ENCODE results near the gene CEP95.

Gene CEP95

DNA sequence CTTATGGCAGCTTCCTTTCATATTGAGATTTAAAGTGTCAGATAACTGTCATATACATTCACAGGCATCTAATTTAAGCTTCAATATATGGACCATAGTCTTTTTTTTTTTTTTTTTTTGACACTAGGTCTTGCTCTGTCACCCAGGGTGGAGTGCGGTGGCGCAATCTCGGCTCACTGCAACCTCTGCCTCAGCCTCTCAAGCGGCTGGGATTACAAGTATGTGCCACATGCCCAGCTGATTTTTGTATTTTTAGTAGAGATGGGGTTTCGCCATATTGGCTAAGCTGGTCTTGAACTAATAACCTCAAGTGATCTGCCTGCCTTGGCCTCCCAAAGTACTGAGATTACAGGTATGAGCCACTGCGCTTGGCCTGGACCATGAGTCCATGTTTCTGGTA is 13.6 kb downstream of the CEP95 start:
- no peak for DNase-seq (ENCODE audit: low read depth)

DNA sequence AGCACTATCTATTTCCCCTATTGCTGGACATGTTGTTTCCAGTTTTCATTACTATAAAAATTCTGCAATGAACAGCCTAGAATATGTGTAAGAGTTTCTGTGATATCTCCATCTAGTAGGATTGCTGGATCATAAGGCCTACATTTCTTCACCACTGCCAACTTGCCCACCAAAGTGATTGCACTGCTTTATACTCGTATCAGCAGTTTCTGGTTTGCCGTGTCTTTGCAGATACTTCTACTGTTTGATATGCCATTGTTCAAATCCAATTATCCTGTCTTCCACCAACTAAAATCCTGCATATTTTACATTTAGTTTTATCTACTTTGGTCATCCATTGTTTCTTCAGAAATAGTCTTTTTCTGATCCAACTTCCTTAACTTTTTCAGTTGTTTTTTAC is 21.1 kb downstream of the CEP95 start:
- DNase-seq (ENCODE audit: low read depth), result no peak

DNA sequence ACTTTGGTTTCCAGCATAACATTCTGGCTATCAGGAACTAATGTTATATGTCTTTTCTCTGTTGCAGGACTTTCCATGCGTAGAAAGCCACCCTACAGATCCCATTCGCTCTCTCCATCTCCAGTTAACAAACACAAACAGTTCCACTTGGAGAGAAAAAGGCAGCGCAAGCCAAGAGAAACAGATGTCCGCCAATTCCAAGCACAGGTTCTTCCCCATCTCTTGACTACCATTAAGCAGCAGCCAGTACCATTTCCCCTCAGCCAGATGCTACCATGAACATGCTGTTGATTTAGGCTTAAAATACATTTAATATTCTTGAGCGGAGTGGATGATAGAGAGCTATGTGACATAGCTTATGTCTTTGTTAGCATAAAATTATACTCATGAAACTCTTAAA is 22.4 kb downstream of the CEP95 start:
- DNase-seq (ENCODE audit: low read depth), result no peak

DNA sequence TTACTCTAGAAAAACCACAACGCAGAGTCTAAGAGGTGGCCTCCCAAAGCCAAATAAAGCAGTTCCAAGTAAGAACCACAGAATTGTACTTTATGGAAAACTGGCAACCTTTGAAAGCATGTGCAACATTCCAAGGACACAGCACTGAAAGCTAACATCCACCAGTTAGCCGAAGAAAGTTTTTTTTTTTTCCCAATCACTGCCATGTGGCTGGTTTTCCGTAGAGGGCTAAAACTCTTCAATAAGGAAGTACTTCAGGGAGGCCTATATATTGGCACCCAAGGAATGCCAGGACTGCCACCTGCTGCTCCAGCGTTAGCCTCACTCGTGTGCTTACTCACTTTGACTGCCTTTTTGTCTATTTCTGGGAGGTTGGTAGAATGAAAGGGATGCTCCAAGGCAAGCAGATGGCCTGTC is 25.2 kb downstream of the CEP95 start:
- DNase-seq (ENCODE audit: low read depth), result no peak

DNA sequence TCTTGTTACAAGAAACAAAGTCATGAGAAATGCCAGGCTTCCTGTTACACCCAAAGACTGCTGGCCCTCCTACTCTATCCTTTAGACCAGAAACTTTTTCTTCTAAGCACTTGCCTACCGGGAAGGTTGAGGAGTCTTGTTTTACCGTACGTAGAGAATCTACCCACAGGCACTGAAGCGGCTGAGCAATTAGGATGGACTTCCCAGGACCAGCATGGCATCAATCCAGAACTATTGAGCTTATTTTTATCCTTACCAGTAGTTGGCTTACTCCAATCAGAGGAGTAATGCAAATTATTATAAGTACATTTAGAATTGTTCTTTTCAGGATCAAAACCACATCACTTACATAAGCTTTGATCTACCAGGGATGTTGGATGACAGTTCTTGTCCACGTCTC is 25.6 kb downstream of the CEP95 start:
- DNase-seq (ENCODE audit: low read depth), result no peak

DNA sequence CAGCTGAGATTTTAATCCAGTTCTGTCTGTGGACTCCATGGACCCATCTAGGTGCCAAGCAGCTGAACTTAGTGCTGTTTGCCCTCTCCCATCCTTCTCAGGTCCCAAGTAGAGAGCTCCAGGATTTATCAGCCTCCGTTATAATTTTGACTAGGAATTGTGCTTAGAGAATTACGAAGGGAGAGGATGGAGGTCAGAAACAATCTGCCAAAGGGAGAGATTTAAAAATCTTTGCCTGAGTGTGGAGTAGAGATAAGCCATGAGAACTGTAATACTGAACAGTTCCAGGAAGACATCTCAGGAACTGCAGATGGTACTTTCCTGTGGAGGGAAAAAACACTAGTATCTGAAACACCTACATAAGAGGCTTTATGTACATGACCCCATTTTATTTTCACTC is 27.0 kb downstream of the CEP95 start:
- DNase-seq (ENCODE audit: low read depth), result no peak

DNA sequence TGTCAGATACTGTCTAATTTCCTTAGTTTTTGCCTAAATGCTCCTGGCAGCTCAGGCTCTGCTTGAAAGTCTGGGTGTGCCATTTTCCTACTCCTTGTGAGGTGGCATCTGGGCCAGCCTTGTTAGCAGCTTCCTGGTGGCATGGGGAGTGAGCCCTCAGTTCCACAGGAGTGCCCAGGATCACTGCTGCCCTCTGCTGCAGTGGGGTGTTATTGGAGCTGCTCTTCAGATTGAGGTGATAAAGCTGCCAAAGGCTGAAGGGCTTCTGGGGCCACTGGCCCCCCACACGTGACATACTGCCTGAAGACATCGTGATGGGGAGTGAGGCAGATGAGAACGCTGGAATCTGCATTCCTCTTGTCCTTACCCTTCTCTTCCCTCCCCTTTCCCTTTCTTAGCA is 27.4 kb downstream of the CEP95 start:
- no peak for DNase-seq (ENCODE audit: low read depth)

DNA sequence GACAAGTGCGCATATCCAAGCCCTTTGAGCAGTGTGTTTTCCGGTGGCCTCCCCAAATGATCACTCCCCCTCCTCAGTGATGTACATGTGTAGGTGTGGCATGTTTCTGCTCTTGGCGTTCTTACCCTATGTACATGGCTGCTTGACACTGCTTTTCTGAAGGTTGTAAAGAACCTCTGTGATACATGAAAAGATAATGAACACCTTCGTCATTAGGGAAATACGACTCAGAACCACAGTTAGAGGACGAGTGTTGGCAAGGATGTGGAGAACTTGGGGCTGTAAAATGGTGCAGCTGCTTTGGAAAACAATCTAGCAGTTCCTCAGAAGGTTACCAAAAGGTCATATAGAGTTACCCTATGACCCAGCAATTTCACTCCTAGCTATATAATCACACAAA is 28.6 kb downstream of the CEP95 start:
- no peak for DNase-seq (ENCODE audit: low read depth)

DNA sequence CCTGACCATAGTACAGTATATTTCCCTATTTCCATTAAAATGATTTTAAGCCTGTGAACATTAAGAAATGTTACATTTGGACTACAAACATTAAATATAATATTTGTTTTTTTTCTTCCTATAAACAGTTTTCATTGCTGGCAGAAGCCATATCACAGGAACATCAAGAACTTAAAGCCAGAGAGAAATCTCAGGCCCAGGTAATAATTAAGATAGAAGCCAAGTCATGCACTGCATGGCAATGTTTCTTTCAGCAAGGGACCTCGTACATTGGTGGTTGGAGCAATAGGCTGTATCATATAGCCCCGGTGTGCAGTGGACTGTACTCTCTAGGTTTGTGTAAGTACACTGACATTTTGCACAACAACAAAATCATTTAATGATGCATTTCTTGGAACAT is 30.1 kb downstream of the CEP95 start:
- DNase-seq (ENCODE audit: low read depth), result no peak

DNA sequence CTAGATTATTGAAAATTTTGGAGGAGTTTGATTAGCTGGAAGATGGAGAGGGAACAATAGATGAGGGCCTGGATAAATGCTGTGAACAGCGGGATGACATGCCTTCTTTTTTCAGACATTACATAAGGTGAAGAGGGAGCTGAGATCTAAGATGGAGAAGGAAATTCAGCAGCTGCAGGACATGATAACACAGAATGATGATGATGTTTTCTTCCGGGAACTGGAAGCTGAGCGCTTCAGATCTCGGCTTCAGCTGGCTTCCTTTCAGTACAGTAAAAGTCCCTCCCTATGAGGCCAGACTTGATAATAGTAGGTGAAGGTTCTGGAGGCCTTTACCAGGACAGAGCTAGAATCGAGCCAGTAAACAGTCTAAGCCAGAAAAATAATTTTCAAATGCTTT is 30.7 kb downstream of the CEP95 start:
- DNase-seq (ENCODE audit: low read depth), result no peak

DNA sequence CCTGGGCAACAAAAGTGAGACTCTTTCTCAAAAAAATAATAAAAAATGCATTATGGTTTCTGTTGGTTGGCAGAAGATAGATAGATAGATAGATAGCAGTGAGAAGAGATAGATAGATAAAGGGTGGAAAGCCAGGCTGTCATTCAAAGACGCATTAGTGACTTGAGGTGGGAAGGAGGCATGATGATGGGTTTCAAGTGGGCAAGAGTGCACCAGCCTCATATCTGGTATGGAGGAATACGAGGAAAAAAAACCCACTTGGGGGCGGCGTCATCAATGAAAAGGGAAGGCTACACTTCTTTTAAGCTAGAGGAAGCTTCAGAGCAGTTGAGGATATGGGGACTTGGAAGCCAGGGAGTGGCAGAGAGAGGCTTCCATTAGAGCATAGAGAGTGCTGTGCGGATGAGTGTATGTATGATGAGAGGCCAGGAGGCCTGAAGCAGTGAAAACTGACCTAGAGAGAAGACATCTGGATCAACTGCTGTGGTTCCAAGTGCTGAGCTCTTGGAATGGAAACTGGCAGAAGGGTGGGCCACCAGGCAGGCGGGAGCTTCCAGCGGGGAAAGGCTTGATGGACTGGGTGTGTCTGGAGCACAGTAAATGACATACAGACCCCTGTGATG is 31.8 kb downstream of the CEP95 start:
- DNase-seq (ENCODE audit: low read depth), result no peak

DNA sequence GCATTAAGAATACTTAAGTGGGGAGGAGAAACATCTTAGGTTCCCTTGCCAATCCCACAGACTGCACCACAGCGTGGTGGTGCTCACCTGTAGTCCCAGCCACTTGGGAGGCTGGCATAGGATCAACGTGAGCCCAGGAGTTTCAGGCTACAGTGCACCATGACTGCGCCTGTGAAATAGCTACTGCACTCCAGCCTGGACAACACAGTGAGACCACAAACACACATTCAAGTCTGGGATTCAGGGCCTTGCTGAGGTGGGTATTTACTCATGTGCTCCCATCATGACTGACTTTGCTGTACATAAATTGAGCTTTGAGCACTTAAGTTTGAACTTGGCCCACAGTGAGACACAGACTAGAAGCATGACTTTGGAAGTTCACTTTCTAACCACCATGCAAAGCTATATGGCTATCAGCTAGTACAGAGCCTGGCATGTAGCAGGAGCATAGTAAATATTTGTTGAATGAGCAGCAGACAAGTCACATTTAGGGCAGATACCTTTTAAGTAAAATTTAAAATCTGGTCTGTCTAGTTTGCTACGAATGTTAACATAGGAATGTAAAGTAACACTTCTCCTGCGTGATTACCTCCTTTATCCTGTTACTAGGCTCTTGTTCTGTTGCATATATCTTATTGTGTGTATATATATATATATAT is 33.5 kb downstream of the CEP95 start:
- DNase-seq (ENCODE audit: low read depth), result no peak

DNA sequence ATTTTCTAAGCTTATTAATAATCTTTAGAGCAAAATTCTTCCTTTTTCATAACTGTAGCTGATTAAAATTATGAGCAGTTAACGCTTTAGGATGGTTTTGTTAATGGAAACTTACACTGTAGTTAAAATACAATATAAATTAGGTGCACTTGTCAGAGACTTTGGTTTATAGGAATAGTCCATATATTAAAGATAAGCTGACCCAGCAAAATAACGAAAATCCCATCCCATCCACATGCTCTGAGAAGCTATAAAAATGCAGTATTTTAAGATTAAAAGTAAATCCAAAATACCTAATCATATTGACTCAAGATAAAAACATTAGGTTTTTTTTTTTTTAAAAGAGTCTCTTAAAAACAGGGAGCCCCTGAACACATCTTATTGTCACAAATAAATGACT is 38.0 kb downstream of the CEP95 start:
- no peak for DNase-seq (ENCODE audit: low read depth)

DNA sequence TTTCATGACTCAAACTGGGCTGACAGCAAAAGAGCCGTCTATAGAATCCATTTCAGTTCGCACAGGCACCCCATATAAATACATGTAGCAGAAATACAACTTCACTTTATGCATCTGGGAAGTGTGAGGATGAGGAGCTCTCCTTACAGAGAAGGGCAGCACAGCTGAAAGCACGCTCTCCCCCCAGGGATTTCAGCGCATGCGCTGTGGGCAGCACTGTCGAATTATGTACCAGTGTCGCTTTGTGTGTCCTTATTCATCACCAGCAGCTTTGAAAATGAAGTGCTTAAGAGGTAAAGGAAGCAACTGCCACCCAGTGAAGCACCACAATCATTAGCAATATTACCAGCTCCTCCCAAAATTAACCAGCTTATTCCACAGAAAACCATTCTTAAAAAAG is 39.9 kb downstream of the CEP95 start:
- no peak for DNase-seq (ENCODE audit: low read depth)

DNA sequence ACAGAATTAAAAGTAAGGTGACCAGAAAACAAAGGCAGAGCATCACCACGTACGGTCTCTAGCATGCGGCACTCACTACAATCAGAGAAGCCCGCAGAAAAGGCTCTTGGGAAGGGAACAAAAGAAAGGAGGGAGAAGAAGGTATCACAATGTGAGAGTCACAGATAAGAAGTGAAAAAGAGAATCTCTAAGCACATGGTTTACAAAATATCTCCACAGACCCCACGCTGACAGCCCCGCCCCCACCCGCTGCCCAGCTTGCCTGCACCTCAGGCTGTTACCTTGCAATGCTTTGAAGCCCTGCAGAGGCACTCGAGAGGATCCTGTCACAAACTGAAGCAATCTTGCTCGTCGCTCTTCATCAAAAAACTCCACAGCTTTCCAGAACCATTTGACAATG is 40.5 kb downstream of the CEP95 start:
- DNase-seq (ENCODE audit: low read depth), result no peak

DNA sequence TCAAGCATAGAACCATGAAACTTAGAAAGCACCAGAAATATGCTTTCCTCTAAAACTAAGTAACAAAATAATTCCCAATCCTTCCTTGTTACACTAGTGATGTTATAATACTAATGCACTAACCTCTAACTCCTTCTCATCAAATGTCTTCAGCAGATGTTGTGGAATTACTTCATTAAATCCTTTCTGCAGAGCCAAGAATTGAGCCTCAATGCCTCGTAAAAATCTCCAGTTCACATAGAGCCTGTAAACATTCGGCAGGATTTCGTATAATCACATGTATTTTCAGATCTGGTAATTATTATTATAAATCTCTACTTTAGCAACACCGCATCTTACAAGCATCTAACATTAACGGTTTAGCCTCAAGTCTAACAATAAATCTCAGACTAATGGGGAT is 44.7 kb downstream of the CEP95 start:
- DNase-seq (ENCODE audit: low read depth), result no peak

DNA sequence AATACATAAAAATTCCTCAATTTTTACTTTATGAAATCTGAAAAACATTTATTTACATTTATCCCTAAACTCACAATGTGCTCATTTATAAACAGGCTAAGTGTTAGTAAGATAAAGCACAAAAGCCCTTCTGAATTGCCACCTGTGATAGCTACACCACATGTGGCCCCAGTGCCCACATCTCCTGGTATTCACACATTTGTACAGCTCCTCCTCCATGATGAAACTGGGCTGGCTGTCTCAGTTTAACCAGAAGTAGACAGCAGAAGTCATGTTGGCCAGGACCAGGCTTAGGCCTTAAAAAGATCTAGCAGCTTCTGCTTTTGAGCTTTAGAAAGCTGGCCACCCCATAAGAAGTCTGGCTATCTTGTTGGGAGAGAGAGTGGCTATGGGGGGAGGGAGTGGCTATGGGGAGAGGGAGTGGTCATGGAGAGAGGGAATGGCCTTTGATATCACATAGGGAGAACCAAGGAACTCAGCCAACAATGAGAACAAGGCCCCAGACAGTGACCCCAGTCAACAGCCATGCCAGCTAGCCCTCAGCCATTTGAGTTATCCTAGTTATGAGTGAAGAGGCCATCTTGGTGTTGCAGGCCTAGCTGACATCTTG is 47.4 kb downstream of the CEP95 start:
- DNase-seq (ENCODE audit: low read depth), result no peak

DNA sequence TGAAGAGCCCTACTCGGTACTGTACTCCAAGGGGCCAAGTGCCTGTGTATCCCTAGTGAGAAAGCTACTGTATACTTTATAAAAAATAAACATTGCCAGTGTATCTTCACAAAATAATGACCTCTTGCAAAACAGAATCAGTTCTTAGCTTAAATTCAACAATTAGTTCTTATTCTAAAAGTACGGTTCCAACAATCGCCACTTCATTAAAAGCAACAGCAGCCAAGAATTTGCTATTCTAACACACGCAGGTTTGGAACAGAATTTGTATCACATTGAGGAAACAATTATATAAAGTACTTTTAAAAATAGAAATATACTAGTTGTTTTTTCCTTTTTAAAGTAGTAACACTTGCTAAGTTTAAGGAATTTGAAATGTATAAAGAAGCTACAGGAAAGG is 48.5 kb downstream of the CEP95 start:
- DNase-seq (ENCODE audit: low read depth), result no peak

DNA sequence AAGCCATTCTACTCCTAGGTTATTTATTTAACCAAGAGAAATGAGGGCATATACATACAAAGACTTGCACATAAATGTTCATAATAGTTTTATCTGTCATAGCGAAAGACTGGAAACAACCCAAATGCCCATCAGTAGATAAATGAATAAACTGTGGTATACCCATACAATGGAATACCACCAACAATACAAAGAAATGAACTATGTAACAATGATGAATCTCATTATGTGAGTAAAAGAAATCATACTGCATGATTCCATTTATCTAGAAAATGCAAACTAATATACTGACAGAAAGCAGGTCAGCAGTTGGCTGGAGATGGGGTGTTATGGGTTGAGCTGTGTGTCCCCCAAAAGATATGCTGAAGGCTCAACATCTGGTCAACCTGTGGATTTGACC is 57.3 kb downstream of the CEP95 start:
- DNase-seq (ENCODE audit: low read depth), result no peak

DNA sequence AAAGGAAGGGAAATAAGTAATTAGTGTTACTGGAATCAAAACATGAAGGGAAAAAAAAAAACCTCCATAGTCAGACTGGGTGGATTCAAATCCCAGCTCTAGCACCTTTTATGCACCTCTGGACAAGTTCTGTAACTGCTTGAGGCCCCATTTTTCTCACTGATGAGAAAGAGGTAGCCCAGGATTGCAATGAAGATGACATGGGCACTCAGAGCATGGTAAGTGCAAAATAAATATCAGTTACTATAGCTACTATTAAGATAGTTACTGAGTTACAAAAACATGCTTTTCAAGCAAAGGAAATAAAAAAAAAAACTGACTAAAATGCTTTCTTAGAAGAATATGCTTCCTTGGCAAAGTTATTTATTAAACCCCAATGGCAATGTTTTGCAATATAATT is 58.8 kb downstream of the CEP95 start:
- no peak for DNase-seq (ENCODE audit: low read depth)

DNA sequence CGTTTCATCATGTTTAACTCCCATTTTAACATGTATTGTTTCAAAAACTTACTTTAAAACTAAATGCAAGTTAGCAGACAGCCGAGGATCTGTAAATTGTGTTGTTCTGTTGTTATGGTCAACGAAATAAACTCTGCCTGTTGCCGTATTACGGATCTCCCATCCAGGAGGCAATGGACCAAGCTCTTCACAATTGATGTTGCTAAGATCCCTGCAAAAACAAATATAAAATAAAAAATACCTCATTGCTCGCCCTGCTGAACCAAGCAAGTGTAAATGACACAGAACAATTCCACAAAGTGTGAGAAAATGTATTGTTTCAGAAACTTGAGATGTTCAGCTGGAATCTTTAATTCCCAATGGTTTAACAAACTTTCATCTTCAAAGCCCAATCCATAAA is 65.0 kb downstream of the CEP95 start:
- DNase-seq (ENCODE audit: low read depth), result no peak

DNA sequence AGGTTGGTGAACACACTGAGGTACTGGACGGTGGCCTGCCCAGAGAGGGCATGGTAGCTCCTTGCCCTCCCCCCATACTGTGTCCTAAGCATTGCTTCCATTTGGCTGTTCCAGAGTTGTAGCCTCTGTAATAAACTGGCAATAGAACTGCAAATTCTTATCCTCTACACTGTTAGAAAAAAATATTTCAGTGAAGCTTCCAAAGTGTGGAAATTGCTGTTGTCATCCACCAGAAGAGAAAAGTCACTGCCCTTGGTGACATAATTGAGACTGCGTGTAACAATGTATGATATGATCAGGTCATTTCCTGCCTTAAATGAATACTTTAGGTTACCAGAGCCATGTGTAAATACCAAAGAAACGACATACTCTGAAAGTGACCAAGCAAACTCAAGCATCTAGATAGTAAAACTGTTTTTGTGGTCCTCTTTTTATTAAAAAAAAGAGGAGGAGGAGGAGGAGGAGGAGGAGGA is 65.9 kb downstream of the CEP95 start:
- DNase-seq (ENCODE audit: low read depth), result no peak

DNA sequence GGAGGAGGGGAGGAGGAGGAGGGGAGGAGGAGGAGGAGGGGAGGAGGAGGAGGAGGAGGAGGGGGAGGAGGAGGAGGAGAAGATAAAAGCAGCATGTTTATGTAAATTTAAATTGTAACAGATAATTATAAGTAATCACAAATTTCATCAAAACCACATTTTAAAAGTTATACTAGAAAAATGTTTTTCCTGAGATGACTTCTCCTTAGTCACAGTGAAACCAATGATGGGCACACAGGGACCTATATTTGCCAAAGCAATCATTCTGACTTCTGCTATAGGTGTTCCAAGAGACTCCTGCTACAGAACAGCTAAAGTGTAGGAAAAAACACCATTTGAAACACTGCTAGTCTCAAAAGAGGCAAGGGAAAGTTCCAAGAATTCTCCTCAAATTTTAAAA is 66.4 kb downstream of the CEP95 start:
- no peak for DNase-seq (ENCODE audit: low read depth)

DNA sequence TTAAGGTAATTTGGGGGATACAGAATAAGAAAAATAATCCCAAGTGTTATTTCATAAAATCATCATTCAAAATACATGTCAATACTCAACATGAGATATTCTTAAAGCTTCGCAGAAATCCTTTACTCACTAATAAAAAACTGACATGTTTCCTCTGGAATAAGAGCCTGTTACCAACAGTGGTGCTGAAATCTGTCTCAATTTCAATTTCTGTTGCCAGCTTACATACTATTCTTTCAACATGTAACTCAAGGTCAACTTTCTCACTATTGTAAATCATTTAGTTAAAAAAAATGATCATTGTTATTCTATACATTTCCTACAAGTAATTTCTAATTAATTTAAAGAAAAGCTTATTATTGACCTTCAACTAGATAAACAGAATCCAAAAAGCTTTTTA is 67.9 kb downstream of the CEP95 start:
- no peak for DNase-seq (ENCODE audit: low read depth)
